ENCODE measurements around the gene PRSS36.

- TF ChIP-seq CTCF (IDR thresholded peaks at IDR 0.05) (no peak), POLR2AphosphoS5 (IDR thresholded peaks at IDR 0.05) (no peak)
These were observed 40.2 kb downstream of the PRSS36 start for GRCh38 chr16:31109622-31110021.

All from sigmoid colon (tissue), 4 donors.